H9 (cell line): Measurements from ENCODE around the gene PARK7. TPM values are rescaled to one million over a fixed set of nuclear protein-coding genes. Genes with fewer than 3 reads are reported as not detected.
A peak's percentile ranks its signal among the peaks of the same experiment; 100 is the strongest.

Experiments used
- DNase-seq: peaks from one replicate; pipeline ENCODE4 v3.0.0-alpha.2; 2017
- H2AFZ ChIP-seq: one replicate; pipeline ENCODE4 v1.6.1; 2013; ENCODE audit warnings: mild to moderate bottlenecking, low read length, control low read depth, moderate library complexity
- H2AK5ac ChIP-seq: 2 replicates; pipeline ENCODE4 v1.6.1; 2013; ENCODE audit warnings: low read length, control low read depth, mixed read lengths; ENCODE audit not compliant: insufficient read length
- H2BK120ac ChIP-seq: one replicate; pipeline ENCODE4 v1.6.1; 2013; ENCODE audit warnings: low read depth, mild to moderate bottlenecking, low read length, control low read depth, inconsistent platforms; ENCODE audit not compliant: poor library complexity, severe bottlenecking
- H2BK12ac ChIP-seq: 2 replicates; pipeline ENCODE4 v1.6.1; 2013; ENCODE audit warnings: low read length, control low read depth, mixed read lengths, low read depth; ENCODE audit not compliant: insufficient read length
- H2BK15ac ChIP-seq: 2 replicates; pipeline ENCODE4 v1.6.1; 2013; ENCODE audit warnings: low read depth, low read length, control low read depth
- H2BK20ac ChIP-seq: one replicate; pipeline ENCODE4 v1.6.1; 2013; ENCODE audit warnings: low read depth, mild to moderate bottlenecking, low read length, control low read depth, inconsistent platforms; ENCODE audit not compliant: poor library complexity, severe bottlenecking
- H2BK5ac ChIP-seq: 2 replicates; pipeline ENCODE4 v1.6.1; 2013; ENCODE audit warnings: low read length, control low read depth, mixed read lengths; ENCODE audit not compliant: insufficient read length
- H3K14ac ChIP-seq: 2 replicates; pipeline ENCODE4 v1.6.1; 2013; ENCODE audit warnings: low read length, control low read depth; ENCODE audit not compliant: insufficient read depth
- H3K18ac ChIP-seq: 2 replicates; pipeline ENCODE4 v1.6.1; 2013; ENCODE audit warnings: low read depth, mild to moderate bottlenecking, mixed read lengths, low read length, control low read depth; ENCODE audit not compliant: insufficient read length
- H3K23ac ChIP-seq: 2 replicates; pipeline ENCODE4 v1.6.1; 2013; ENCODE audit warnings: low read length, control low read depth, mixed read lengths, low read depth; ENCODE audit not compliant: insufficient read length
- H3K23me2 ChIP-seq: 2 replicates; pipeline ENCODE4 v1.6.1; 2013; ENCODE audit warnings: low read depth, mild to moderate bottlenecking, mixed read lengths, low read length, control low read depth; ENCODE audit not compliant: insufficient read length, poor library complexity, severe bottlenecking
- H3K27ac ChIP-seq: 2 replicates; pipeline ENCODE4 v1.5.1; 2013; ENCODE audit warnings: low read length, control low read depth, mixed read lengths, low read depth; ENCODE audit not compliant: insufficient read length
- H3K27me3 ChIP-seq: 2 replicates; pipeline ENCODE4 v1.6.1; 2013; ENCODE audit warnings: low read length, control low read depth, inconsistent platforms; ENCODE audit not compliant: insufficient read depth
- H3K4ac ChIP-seq: 2 replicates; pipeline ENCODE4 v1.6.1; 2013; ENCODE audit warnings: low read depth, mild to moderate bottlenecking, control low read depth, inconsistent platforms, low read length, moderate library complexity
- H3K4me1 ChIP-seq: 2 replicates; pipeline ENCODE4 v1.6.1; 2013; ENCODE audit warnings: low read length, control low read depth, inconsistent platforms; ENCODE audit not compliant: insufficient read depth
- H3K4me2 ChIP-seq: 2 replicates; pipeline ENCODE4 v1.6.1; 2013; ENCODE audit warnings: low read length, control low read depth, mixed read lengths; ENCODE audit not compliant: insufficient read length, insufficient read depth
- H3K56ac ChIP-seq: 2 replicates; pipeline ENCODE4 v1.6.1; 2013; ENCODE audit warnings: low read depth, mild to moderate bottlenecking, mixed read lengths, low read length, control low read depth; ENCODE audit not compliant: insufficient read length
- H3K79me1 ChIP-seq: 2 replicates; pipeline ENCODE4 v1.6.1; 2013; ENCODE audit warnings: low read depth, mild to moderate bottlenecking, moderate library complexity, low read length, control low read depth, inconsistent platforms; ENCODE audit not compliant: insufficient read depth, poor library complexity, severe bottlenecking
- H3K79me2 ChIP-seq: 2 replicates; pipeline ENCODE4 v1.6.1; 2013; ENCODE audit warnings: low read length, control low read depth, inconsistent platforms; ENCODE audit not compliant: insufficient read depth
- H3K9ac ChIP-seq: 2 replicates; pipeline ENCODE4 v1.6.1; 2013; ENCODE audit warnings: low read length, control low read depth, mixed read lengths; ENCODE audit not compliant: insufficient read length; ENCODE audit errors: extremely low read depth
- H3K9me3 ChIP-seq: one replicate; pipeline ENCODE4 v1.6.1; 2013; ENCODE audit warnings: low read depth, low read length, inconsistent platforms; ENCODE audit not compliant: control insufficient read depth
- H3T11ph ChIP-seq: one replicate; pipeline ENCODE4 v1.6.1; 2013; ENCODE audit warnings: mild to moderate bottlenecking, low read length, control low read depth, inconsistent platforms
- H4K20me1 ChIP-seq: one replicate; pipeline ENCODE4 v1.6.1; 2013; ENCODE audit not compliant: control insufficient read depth, insufficient read length, insufficient read depth
- H4K5ac ChIP-seq: 2 replicates; pipeline ENCODE4 v1.6.1; 2013; ENCODE audit warnings: low read depth, mild to moderate bottlenecking, mixed read lengths, low read length, control low read depth; ENCODE audit not compliant: insufficient read length
- H4K8ac ChIP-seq: replicated peaks from 2 replicates; pipeline ENCODE4 v1.6.1; 2013; ENCODE audit warnings: low read length, control low read depth, mixed read lengths, low read depth; ENCODE audit not compliant: insufficient read length
- H4K91ac ChIP-seq: 2 replicates; pipeline ENCODE4 v1.6.1; 2013; ENCODE audit warnings: low read depth, mild to moderate bottlenecking, moderate library complexity, mixed read lengths, low read length, control low read depth; ENCODE audit not compliant: insufficient read length
- H3K27ac Mint-ChIP-seq, 3 experiments: 2 replicates in 2 of 3; 3 replicates in 1 of 3; pipeline ENCODE4 v1.8.0; 2020 to 2021; ENCODE audit warnings: mixed read lengths in 3 of 3, mild to moderate bottlenecking in 1 of 3, moderate library complexity in 1 of 3
- H3K27me3 Mint-ChIP-seq: 2 replicates; pipeline ENCODE4 v1.8.0; 2021; ENCODE audit warnings: low read depth, mild to moderate bottlenecking, moderate library complexity, mixed read lengths
- H3K36me3 Mint-ChIP-seq, 3 experiments: 2 replicates in 2 of 3; 3 replicates in 1 of 3; pipeline ENCODE4 v1.8.0; 2020 to 2021; ENCODE audit warnings: low read depth in 3 of 3, mixed read lengths in 3 of 3; ENCODE audit not compliant: insufficient read depth in 1 of 3
- H3K4me1 Mint-ChIP-seq, 2 experiments: 2 replicates each; pipeline ENCODE4 v1.8.0; 2020; ENCODE audit warnings: mixed read lengths in 2 of 2
- H3K4me3 Mint-ChIP-seq, 2 experiments: 2 replicates in 1 of 2; 3 replicates in 1 of 2; pipeline ENCODE4 v1.8.0; 2020 to 2021; ENCODE audit warnings: mild to moderate bottlenecking in 2 of 2, mixed read lengths in 2 of 2, moderate library complexity in 1 of 2
- H3K9me3 Mint-ChIP-seq, 2 experiments: 2 replicates in 1 of 2; 3 replicates in 1 of 2; pipeline ENCODE4 v1.8.0; 2020; ENCODE audit warnings: mild to moderate bottlenecking in 2 of 2, mixed read lengths in 2 of 2, moderate library complexity in 1 of 2
- CTCF ChIP-seq: fragments of 200-600 bp; sonication (generic); conservative IDR thresholded peaks from 3 replicates; pipeline ENCODE4 v1.8.0; 2021; ENCODE audit warnings: antibody characterized with exemption, mild to moderate bottlenecking
- total RNA-seq: library from RNA; stranded (reverse); gene quantifications from 2 replicates; pipeline ENCODE4 v1.2.1, GENCODE V29; 2021

Gene PARK7
- total RNA-seq, 1 experiment from 2014 or later = 370 TPM

GRCh38 chr1:8020032-8020431 lies 58.5 kb downstream of the PARK7 start:
- Histone ChIP-seq H2BK120ac (no peak overlapping the region), H3K23ac (no peak overlapping the region), H4K5ac (no peak overlapping the region), H2BK12ac (no peak overlapping the region), H2BK20ac (no peak overlapping the region), H3T11ph (no peak overlapping the region), H4K20me1 (no peaks in the 10 kb centered on the region), H3K18ac (no peak overlapping the region), H3K4ac (no peak overlapping the region), H4K91ac (no peak overlapping the region), H3K23me2 (peaks cover 1% of the 10 kb centered on the region), H3K56ac (no peak overlapping the region), H2AFZ (no peak overlapping the region), H3K4me1 (peaks cover 9% of the 10 kb centered on the region; the same call in 1 of the 2 replicates), H3K79me2 (peaks cover 63% of the 10 kb centered on the region; the same call in 1 of the 2 replicates), H2AK5ac (no peak overlapping the region), H2BK5ac (no peak overlapping the region), H3K27me3 (no peaks in the 10 kb centered on the region), H3K4me2 (no peak overlapping the region), H4K8ac (no peak overlapping the region), H3K79me1 (peaks cover 2% of the 10 kb centered on the region), H3K14ac (no peak overlapping the region), H3K9ac (no peak overlapping the region), H3K9me3 (no peaks in the 10 kb centered on the region), H3K27ac (no peak overlapping the region), H2BK15ac (no peak overlapping the region)
- H3K27ac Mint-ChIP-seq = peak overlapping the region in 1 of 3 experiments; percentile 70; a peak in 5 of 7 replicates
- no peak for TF ChIP-seq CTCF
- H3K27me3 Mint-ChIP-seq = no peaks in the 10 kb centered on the region
- no peaks in the 10 kb centered on the region for H3K9me3 Mint-ChIP-seq
- H3K4me1 Mint-ChIP-seq = peaks cover 77 to 95% of the 10 kb centered on the region in 2 experiments
- H3K36me3 Mint-ChIP-seq = peaks cover 0 to under 1% (median 0%) of the 10 kb centered on the region in 3 experiments; a peak in 2 of 7 replicates
- H3K4me3 Mint-ChIP-seq = no peak overlapping the region; a peak in 1 of 5 replicates
- no peak for DNase-seq
